ENCODE results near the gene PMM2.
"Not testable (repeated sequence)": the region's sequence is repeated elsewhere in the genome, so short reads cannot be mapped to it uniquely, and the experiment has no call there.

Gene PMM2

GRCh38 chr16:8818504-8819270 is 21.0 kb downstream of the PMM2 start:
- DNase-seq (ENCODE audit: low spot score) = no peak

- DNase-seq (ENCODE audit: low spot score) = no peak
Measured at GRCh38 chr16:8819411-8820034, 21.9 kb downstream of the PMM2 start.

- DNase-seq (ENCODE audit: low spot score) = no peak
Measured at GRCh38 chr16:8822403-8822802, 24.8 kb downstream of the PMM2 start.

- no peak for DNase-seq (ENCODE audit: low spot score)
Measured at GRCh38 chr16:8826278-8826879, 28.7 kb downstream of the PMM2 start.

- DNase-seq (ENCODE audit: low spot score) = no peak
Measured at GRCh38 chr16:8828541-8829165, 31.0 kb downstream of the PMM2 start.

- DNase-seq (ENCODE audit: low spot score) = no peak
Measured at GRCh38 chr16:8831450-8831849, 33.8 kb downstream of the PMM2 start.

- no peak for DNase-seq (ENCODE audit: low spot score)
Measured at GRCh38 chr16:8831871-8832716, 34.5 kb downstream of the PMM2 start.

- DNase-seq (ENCODE audit: low spot score) = no peak
Measured at GRCh38 chr16:8832717-8833105, 35.1 kb downstream of the PMM2 start.

GRCh38 chr16:8836797-8837196 is 39.2 kb downstream of the PMM2 start:
- DNase-seq (ENCODE audit: low spot score) = not testable (repeated sequence)

- DNase-seq (ENCODE audit: low spot score) = not testable (repeated sequence)
Measured at GRCh38 chr16:8837594-8837993, 40.0 kb downstream of the PMM2 start.

- not testable (repeated sequence) for DNase-seq (ENCODE audit: low spot score)
Measured at GRCh38 chr16:8842016-8842415, 44.4 kb downstream of the PMM2 start.

GRCh38 chr16:8843296-8843695 is 45.7 kb downstream of the PMM2 start:
- not testable (repeated sequence) for DNase-seq (ENCODE audit: low spot score)

- no peak for DNase-seq (ENCODE audit: low spot score)
Measured at GRCh38 chr16:8845699-8846298, 48.2 kb downstream of the PMM2 start.

- DNase-seq (ENCODE audit: low spot score) = no peak
Measured at GRCh38 chr16:8846401-8846932, 48.8 kb downstream of the PMM2 start.

- DNase-seq (ENCODE audit: low spot score) = no peak
Measured at GRCh38 chr16:8847145-8847544, 49.5 kb downstream of the PMM2 start.

- DNase-seq (ENCODE audit: low spot score) = no peak
Measured at GRCh38 chr16:8847623-8848022, 50.0 kb downstream of the PMM2 start.

- no peak for DNase-seq (ENCODE audit: low spot score)
Measured at GRCh38 chr16:8848231-8848938, 50.7 kb downstream of the PMM2 start.

GRCh38 chr16:8848939-8849391 is 51.3 kb downstream of the PMM2 start:
- DNase-seq (ENCODE audit: low spot score) = peak; percentile 91

- no peak for DNase-seq (ENCODE audit: low spot score)
Measured at GRCh38 chr16:8849411-8850011, 51.9 kb downstream of the PMM2 start.

- peak; percentile 74 for DNase-seq (ENCODE audit: low spot score)
Measured at GRCh38 chr16:8850279-8850885, 52.7 kb downstream of the PMM2 start.
